ENCODE data around the gene LHFPL6. TPM values are rescaled to one million over a fixed set of nuclear protein-coding genes. Genes with fewer than 3 reads are reported as not detected.

The LHFPL6 gene
- total and polyA plus RNA-seq, 2 experiments from 2014 or later: 7.8 to 9.5 TPM

DNA sequence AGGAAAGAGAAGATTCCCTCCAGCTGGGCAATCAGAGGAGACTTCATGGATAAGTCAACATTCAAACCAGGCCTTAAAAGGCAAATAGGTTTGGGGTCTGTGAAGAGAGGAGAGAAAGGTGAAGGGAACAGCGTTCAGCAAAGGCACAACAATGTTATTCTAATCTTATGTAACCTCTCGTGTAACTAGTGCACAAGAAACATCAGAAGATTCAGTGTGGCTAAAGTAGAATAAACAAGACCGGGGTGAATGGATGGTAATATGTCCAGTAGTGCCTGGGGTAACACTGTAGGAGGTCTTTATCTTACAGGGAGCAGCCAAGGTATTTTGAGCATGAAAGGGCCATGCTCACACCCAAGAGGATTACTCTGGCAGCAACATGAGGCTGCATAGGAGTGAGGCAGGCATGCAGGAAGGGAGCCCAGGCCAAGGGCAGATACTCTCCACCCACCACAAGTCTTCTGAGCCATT lies 24.1 kb downstream of the LHFPL6 start:
- no peak for DNase-seq (ENCODE audit: low spot score)
- Histone ChIP-seq H3K4me3 (no peak overlapping the region), H3K4me1 (ENCODE audit: insufficient read depth) (peaks cover 24% of the 10 kb centered on the region), H4K20me1 (replicated peaks; ENCODE audit: insufficient read depth) (no peaks in the 10 kb centered on the region), H3K36me3 (ENCODE audit: insufficient read depth) (no peaks in the 10 kb centered on the region), H3K9me2 (ENCODE audit: insufficient read depth) (no peaks in the 10 kb centered on the region), H3K27me3 (ENCODE audit: insufficient read depth) (no peaks in the 10 kb centered on the region), H2AFZ (peak overlapping the region; percentile 77; the same call in 1 of the 2 replicates), H3F3A (replicated peaks; ENCODE audit: low read depth) (no peaks in the 10 kb centered on the region), H3K79me2 (replicated peaks; ENCODE audit: insufficient read depth) (no peaks in the 10 kb centered on the region), H3K4me2 (no peak overlapping the region), H3K27ac (ENCODE audit: low read depth) (no peak overlapping the region)
- TF ChIP-seq POLR2AphosphoS5 (IDR thresholded peaks at IDR 0.05; ENCODE audit: low read depth) (no peak), JUNB (IDR thresholded peaks at IDR 0.05; ENCODE audit: unreplicated experiment) (no peak)
- Mint-ChIP-seq H3K4me3 (no peak overlapping the region), H3K4me1 (peaks cover 35% of the 10 kb centered on the region), H3K9me3 (no peaks in the 10 kb centered on the region), H3K27ac (no peak overlapping the region), H3K27me3 (ENCODE audit: insufficient read depth, low read depth, poor library complexity) (peaks cover 7% of the 10 kb centered on the region), H3K36me3 (ENCODE audit: low read depth) (no peaks in the 10 kb centered on the region)
- ATAC-seq: peak; percentile 84

- ATAC-seq (no peak), DNase-seq (ENCODE audit: low spot score) (no peak)
- H2AFZ ChIP-seq: no peak overlapping the region
- H3K36me3 ChIP-seq (ENCODE audit: insufficient read depth): no peaks in the 10 kb centered on the region
- H3K27ac Mint-ChIP-seq: no peak overlapping the region
- H3K4me1 Mint-ChIP-seq: peaks cover 32% of the 10 kb centered on the region
- no peaks in the 10 kb centered on the region for H3K36me3 Mint-ChIP-seq (ENCODE audit: low read depth)
- H3K27ac ChIP-seq (ENCODE audit: low read depth): no peak overlapping the region
- H3K4me3 Mint-ChIP-seq: no peak overlapping the region
- no peak overlapping the region for H3K4me3 ChIP-seq
- no peaks in the 10 kb centered on the region for H3K79me2 ChIP-seq (replicated peaks; ENCODE audit: insufficient read depth)
- peaks cover 24% of the 10 kb centered on the region for H3K4me1 ChIP-seq (ENCODE audit: insufficient read depth)
- H3K9me3 Mint-ChIP-seq: no peaks in the 10 kb centered on the region
- H3K27me3 ChIP-seq (ENCODE audit: insufficient read depth): no peaks in the 10 kb centered on the region
- H4K20me1 ChIP-seq (replicated peaks; ENCODE audit: insufficient read depth): no peaks in the 10 kb centered on the region
- no peak overlapping the region for H3K4me2 ChIP-seq
- peaks cover 3% of the 10 kb centered on the region for H3K27me3 Mint-ChIP-seq (ENCODE audit: insufficient read depth, low read depth, poor library complexity)
- H3F3A ChIP-seq (replicated peaks; ENCODE audit: low read depth): no peaks in the 10 kb centered on the region
- no peaks in the 10 kb centered on the region for H3K9me2 ChIP-seq (ENCODE audit: insufficient read depth)
- TF ChIP-seq ETS1 (IDR thresholded peaks at IDR 0.05) (no peak), NANOG (IDR thresholded peaks at IDR 0.05; ENCODE audit: borderline replicate concordance) (no peak), ZNF331 (CRISPR knock-in tag; IDR thresholded peaks at IDR 0.05; ENCODE audit: low read depth) (no peak), POLR2AphosphoS5 (IDR thresholded peaks at IDR 0.05; ENCODE audit: low read depth) (no peak), REST (IDR thresholded peaks at IDR 0.05; ENCODE audit: unreplicated experiment) (no peak), STAT1 (IDR thresholded peaks at IDR 0.05; ENCODE audit: unreplicated experiment) (no peak), EZH2phosphoT487 (IDR thresholded peaks at IDR 0.05; ENCODE audit: unreplicated experiment) (no peak), ZNF462 (CRISPR knock-in tag; IDR thresholded peaks at IDR 0.05) (no peak), JUNB (IDR thresholded peaks at IDR 0.05; ENCODE audit: unreplicated experiment) (no peak), ZNF114 (CRISPR knock-in tag; IDR thresholded peaks at IDR 0.05) (no peak), CREB1 (CRISPR knock-in tag; IDR thresholded peaks at IDR 0.05; ENCODE audit: low read depth) (no peak)
Observed at GRCh38 chr13:39577838-39578491, 25.0 kb downstream of the LHFPL6 start.

Data from GM23338 (cell line).